ENCODE results near the gene DDX56. TPM values are rescaled to one million over a fixed set of nuclear protein-coding genes. Genes with fewer than 3 reads are reported as not detected.
"Not testable (repeated sequence)": the region's sequence is repeated elsewhere in the genome, so short reads cannot be mapped to it uniquely, and the experiment has no call there.

DDX56 gene
- total RNA-seq, 1 donor from 2014 or later: 45.4 TPM

GRCh38 chr7:44562622-44562962 is 11.1 kb downstream of the DDX56 start:
- DNase-seq: not testable (repeated sequence)

- DNase-seq: no peak
Measured at GRCh38 chr7:44561962-44562621, 11.6 kb downstream of the DDX56 start.

- DNase-seq: no peak
Measured at GRCh38 chr7:44561481-44561880, 12.2 kb downstream of the DDX56 start.

- DNase-seq: no peak
Measured at GRCh38 chr7:44559485-44559884, 14.2 kb downstream of the DDX56 start.

GRCh38 chr7:44557485-44557884 is 16.2 kb downstream of the DDX56 start:
- no peak for DNase-seq

- DNase-seq: no peak
Measured at GRCh38 chr7:44555350-44555749, 18.4 kb downstream of the DDX56 start.

- not testable (repeated sequence) for DNase-seq
Measured at GRCh38 chr7:44552473-44553005, 21.2 kb downstream of the DDX56 start.

GRCh38 chr7:44549457-44549856 is 24.3 kb downstream of the DDX56 start:
- DNase-seq: no peak

- no peak for DNase-seq
Measured at GRCh38 chr7:44548893-44549292, 24.8 kb downstream of the DDX56 start.

- DNase-seq: no peak
Measured at GRCh38 chr7:44547536-44548231, 26.0 kb downstream of the DDX56 start.

GRCh38 chr7:44541876-44542610 is 31.7 kb downstream of the DDX56 start:
- no peak for DNase-seq

- no peak for DNase-seq
Measured at GRCh38 chr7:44541028-44541869, 32.5 kb downstream of the DDX56 start, which contains the start of gene NPC1L1. TSS of gene NPC1L1 (minus strand) at chr7:44541330. CDS start at chr7:44541259, 71 bp downstream.

GRCh38 chr7:44540592-44541027 is 33.1 kb downstream of the DDX56 start:
- no peak for DNase-seq

GRCh38 chr7:44539669-44540506 is 33.8 kb downstream of the DDX56 start:
- DNase-seq: no peak

GRCh38 chr7:44538798-44539668 is 34.7 kb downstream of the DDX56 start:
- no peak for DNase-seq

- no peak for DNase-seq
Measured at GRCh38 chr7:44538093-44538797, 35.5 kb downstream of the DDX56 start.

GRCh38 chr7:44537442-44537841 is 36.3 kb downstream of the DDX56 start:
- DNase-seq: no peak

- DNase-seq: no peak
Measured at GRCh38 chr7:44536090-44536489, 37.6 kb downstream of the DDX56 start.

- no peak for DNase-seq
Measured at GRCh38 chr7:44535348-44536064, 38.2 kb downstream of the DDX56 start.
